C4-2B (cell line): Measurements from ENCODE around the gene CCDC171.

Source experiments
- CTCF ChIP-seq: fragments of 450-650 bp; conservative IDR thresholded peaks from 2 replicates; pipeline ENCODE4 v1.5.1; 2017; ENCODE audit warnings: mild to moderate bottlenecking
- ZFX ChIP-seq: fragments of 450-650 bp; IDR thresholded peaks from 2 replicates; pipeline ENCODE4 v1.6.1; 2017

GRCh38 chr9:15720861-15721260 is 168.0 kb downstream of the CCDC171 start:
- TF ChIP-seq CTCF, result no peak
- no peak for TF ChIP-seq ZFX
